ENCODE results near the gene IL22RA1.

IL22RA1 gene

GRCh38 chr1:24133819-24134218 lies 9.1 kb downstream of the IL22RA1 start:
- Histone ChIP-seq H3K4me1 (ENCODE audit: control insufficient read depth in 1 of 2, insufficient read depth in 2 of 2, low read length in 2 of 2) (no peaks in the 10 kb centered on the region), H3K9me3 (ENCODE audit: control insufficient read depth in 1 of 2, low read length in 2 of 2) (peaks cover 0 to 5% of the 10 kb centered on the region in 2 donors), H3K36me3 (ENCODE audit: control insufficient read depth in 1 of 2, insufficient read depth in 2 of 2, low read length in 2 of 2) (no peaks in the 10 kb centered on the region), H3K4me3 (ENCODE audit: low read depth in 1 of 2, low read length in 2 of 2) (no peak overlapping the region), H3K27ac (ENCODE audit: low read length) (no peak overlapping the region), H3K27me3 (ENCODE audit: low read depth, low read length) (no peaks in the 10 kb centered on the region)

DNA sequence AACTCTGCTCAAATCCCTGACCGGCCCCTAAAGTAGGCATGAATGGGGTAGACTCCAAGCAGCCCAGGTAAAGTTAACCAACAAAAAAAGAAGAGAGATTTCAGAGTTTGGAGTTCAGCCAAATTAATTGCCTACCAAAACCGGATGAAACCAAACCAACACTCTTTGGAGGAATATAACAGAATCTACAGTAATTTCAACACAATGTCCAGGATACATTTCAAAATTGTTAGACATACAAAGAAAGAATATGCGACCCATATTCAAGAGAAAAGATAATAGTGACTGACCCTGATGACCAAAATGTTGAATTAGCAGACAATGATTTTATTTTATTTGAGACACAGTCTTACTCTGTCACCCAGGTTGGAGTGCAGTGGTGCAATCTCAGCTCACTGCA lies 12.6 kb downstream of the IL22RA1 start:
- Histone ChIP-seq H3K4me3 (ENCODE audit: low read depth in 1 of 2, low read length in 2 of 2) (no peak overlapping the region), H3K4me1 (ENCODE audit: control insufficient read depth in 1 of 2, insufficient read depth in 2 of 2, low read length in 2 of 2) (no peaks in the 10 kb centered on the region), H3K27ac (ENCODE audit: low read length) (no peak overlapping the region), H3K27me3 (ENCODE audit: low read depth, low read length) (no peaks in the 10 kb centered on the region), H3K9me3 (ENCODE audit: control insufficient read depth in 1 of 2, low read length in 2 of 2) (peaks cover 0 to 5% of the 10 kb centered on the region in 2 donors), H3K36me3 (ENCODE audit: control insufficient read depth in 1 of 2, insufficient read depth in 2 of 2, low read length in 2 of 2) (no peaks in the 10 kb centered on the region)

- H3K9me3 ChIP-seq (ENCODE audit: control insufficient read depth in 1 of 2, low read length in 2 of 2): peaks cover 0 to 5% of the 10 kb centered on the region in 2 donors
- H3K36me3 ChIP-seq (ENCODE audit: control insufficient read depth in 1 of 2, insufficient read depth in 2 of 2, low read length in 2 of 2): no peaks in the 10 kb centered on the region
- no peaks in the 10 kb centered on the region for H3K27me3 ChIP-seq (ENCODE audit: low read depth, low read length)
- H3K4me1 ChIP-seq (ENCODE audit: control insufficient read depth in 1 of 2, insufficient read depth in 2 of 2, low read length in 2 of 2): no peaks in the 10 kb centered on the region
- no peak overlapping the region for H3K4me3 ChIP-seq (ENCODE audit: low read depth in 1 of 2, low read length in 2 of 2)
- H3K27ac ChIP-seq (ENCODE audit: low read length): no peak overlapping the region
Measured at GRCh38 chr1:24127801-24128363, 15.1 kb downstream of the IL22RA1 start.

- no peaks in the 10 kb centered on the region for H3K27me3 ChIP-seq (ENCODE audit: low read depth, low read length)
- peaks cover 0 to 5% of the 10 kb centered on the region in 2 donors for H3K9me3 ChIP-seq (ENCODE audit: control insufficient read depth in 1 of 2, low read length in 2 of 2)
- H3K4me1 ChIP-seq (ENCODE audit: control insufficient read depth in 1 of 2, insufficient read depth in 2 of 2, low read length in 2 of 2): no peaks in the 10 kb centered on the region
- no peak overlapping the region for H3K4me3 ChIP-seq (ENCODE audit: low read depth in 1 of 2, low read length in 2 of 2)
- H3K27ac ChIP-seq (ENCODE audit: low read length): no peak overlapping the region
- H3K36me3 ChIP-seq (ENCODE audit: control insufficient read depth in 1 of 2, insufficient read depth in 2 of 2, low read length in 2 of 2): no peaks in the 10 kb centered on the region
Measured at GRCh38 chr1:24127134-24127800, 15.7 kb downstream of the IL22RA1 start.

DNA sequence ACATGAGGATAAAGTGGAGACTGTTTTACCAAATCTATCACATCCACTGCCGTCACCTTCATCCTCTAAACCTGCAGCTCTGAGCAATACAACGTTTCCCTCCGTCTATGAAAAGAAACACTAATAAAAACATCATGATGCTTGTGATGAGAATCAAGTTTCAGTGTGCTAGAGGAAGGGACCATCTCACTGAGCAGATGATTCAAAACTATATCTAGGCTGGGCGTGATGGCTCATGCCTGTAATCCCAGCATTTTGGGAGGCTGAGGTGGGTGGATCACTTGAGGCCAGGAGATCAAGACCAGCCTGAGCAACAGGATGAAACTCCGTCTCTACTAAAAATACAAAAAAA lies 16.3 kb downstream of the IL22RA1 start:
- Histone ChIP-seq H3K27me3 (ENCODE audit: low read depth, low read length) (no peaks in the 10 kb centered on the region), H3K27ac (ENCODE audit: low read length) (no peak overlapping the region), H3K36me3 (ENCODE audit: control insufficient read depth in 1 of 2, insufficient read depth in 2 of 2, low read length in 2 of 2) (no peaks in the 10 kb centered on the region), H3K9me3 (ENCODE audit: control insufficient read depth in 1 of 2, low read length in 2 of 2) (peaks cover 0 to 5% of the 10 kb centered on the region in 2 donors), H3K4me3 (ENCODE audit: low read depth in 1 of 2, low read length in 2 of 2) (no peak overlapping the region), H3K4me1 (ENCODE audit: control insufficient read depth in 1 of 2, insufficient read depth in 2 of 2, low read length in 2 of 2) (no peaks in the 10 kb centered on the region)

DNA sequence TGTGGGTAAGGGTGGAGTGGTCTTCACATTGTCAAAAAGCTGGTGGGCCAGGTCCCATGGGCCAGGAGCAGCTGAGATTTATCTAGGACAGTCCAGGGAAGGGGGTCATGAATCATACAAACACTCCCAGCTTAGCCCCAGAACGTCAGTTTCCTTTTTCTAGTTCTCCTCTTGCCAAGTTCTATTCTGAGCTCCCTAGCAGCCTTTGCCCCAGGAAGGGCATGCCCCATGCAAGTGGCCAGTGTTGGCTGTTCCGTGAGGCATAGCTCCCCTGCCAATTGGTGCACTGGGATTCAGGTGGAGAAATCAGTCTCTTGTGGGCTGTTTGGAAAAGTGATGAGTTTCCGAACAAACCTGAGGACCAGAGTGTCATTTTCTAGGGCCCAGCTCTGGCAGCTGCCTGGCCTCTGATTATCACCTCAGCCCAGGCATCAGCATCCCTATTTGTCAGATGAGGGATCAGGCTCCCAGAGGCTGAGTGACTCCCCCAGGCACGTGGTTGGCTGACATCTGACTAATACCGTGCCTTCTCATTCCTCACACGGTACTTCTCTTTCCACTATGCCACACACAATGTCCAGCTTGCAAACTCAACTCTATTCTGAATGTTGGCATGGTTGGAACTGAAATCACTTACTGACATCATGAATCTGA lies 16.8 kb downstream of the IL22RA1 start:
- H3K27ac ChIP-seq (ENCODE audit: low read length): no peak overlapping the region
- H3K4me1 ChIP-seq (ENCODE audit: control insufficient read depth in 1 of 2, insufficient read depth in 2 of 2, low read length in 2 of 2): no peaks in the 10 kb centered on the region
- no peak overlapping the region for H3K4me3 ChIP-seq (ENCODE audit: low read depth in 1 of 2, low read length in 2 of 2)
- H3K36me3 ChIP-seq (ENCODE audit: control insufficient read depth in 1 of 2, insufficient read depth in 2 of 2, low read length in 2 of 2): no peaks in the 10 kb centered on the region
- peaks cover 0 to 5% of the 10 kb centered on the region in 2 donors for H3K9me3 ChIP-seq (ENCODE audit: control insufficient read depth in 1 of 2, low read length in 2 of 2)
- H3K27me3 ChIP-seq (ENCODE audit: low read depth, low read length): no peaks in the 10 kb centered on the region

DNA sequence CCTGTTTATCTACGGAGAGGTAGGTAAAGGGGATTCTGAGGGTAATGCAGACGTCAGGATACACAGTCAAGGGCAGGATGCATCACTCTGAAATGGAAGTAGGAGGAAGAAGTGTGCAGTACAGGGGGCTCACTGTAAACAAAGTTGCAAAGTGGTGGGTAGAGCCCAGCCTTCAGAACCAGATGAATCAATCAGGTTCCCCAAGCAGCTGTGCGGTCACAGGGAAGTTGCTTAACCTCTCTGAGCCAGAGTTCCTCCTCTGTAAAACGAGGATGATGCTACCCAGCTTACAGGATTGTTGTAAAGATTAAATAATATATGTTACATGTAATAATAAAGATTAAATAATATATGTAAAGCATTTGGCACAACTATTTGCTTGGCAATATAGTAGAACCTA lies 17.5 kb downstream of the IL22RA1 start:
- Histone ChIP-seq H3K4me1 (ENCODE audit: control insufficient read depth in 1 of 2, insufficient read depth in 2 of 2, low read length in 2 of 2) (peaks cover 0 to 2% of the 10 kb centered on the region in 2 donors), H3K27ac (ENCODE audit: low read length) (no peak overlapping the region), H3K4me3 (ENCODE audit: low read depth in 1 of 2, low read length in 2 of 2) (no peak overlapping the region), H3K36me3 (ENCODE audit: control insufficient read depth in 1 of 2, insufficient read depth in 2 of 2, low read length in 2 of 2) (no peaks in the 10 kb centered on the region), H3K9me3 (ENCODE audit: control insufficient read depth in 1 of 2, low read length in 2 of 2) (peaks cover 0 to 5% of the 10 kb centered on the region in 2 donors), H3K27me3 (ENCODE audit: low read depth, low read length) (no peaks in the 10 kb centered on the region)

- Histone ChIP-seq H3K27ac (ENCODE audit: low read length) (no peak overlapping the region), H3K36me3 (ENCODE audit: control insufficient read depth in 1 of 2, insufficient read depth in 2 of 2, low read length in 2 of 2) (no peaks in the 10 kb centered on the region)
Measured at GRCh38 chr1:24124980-24125379, 18.0 kb downstream of the IL22RA1 start.

GRCh38 chr1:24123611-24124010 lies 19.3 kb downstream of the IL22RA1 start:
- Histone ChIP-seq H3K27ac (ENCODE audit: low read length) (no peak overlapping the region), H3K36me3 (ENCODE audit: control insufficient read depth in 1 of 2, insufficient read depth in 2 of 2, low read length in 2 of 2) (no peaks in the 10 kb centered on the region), H3K27me3 (ENCODE audit: low read depth, low read length) (no peaks in the 10 kb centered on the region), H3K9me3 (ENCODE audit: control insufficient read depth in 1 of 2, low read length in 2 of 2) (no peaks in the 10 kb centered on the region), H3K4me3 (ENCODE audit: low read depth in 1 of 2, low read length in 2 of 2) (no peak overlapping the region), H3K4me1 (ENCODE audit: control insufficient read depth in 1 of 2, insufficient read depth in 2 of 2, low read length in 2 of 2) (peaks cover 0 to 9% of the 10 kb centered on the region in 2 donors)

More at GRCh38 chr1:24124980-24125379, 18.0 kb downstream of the IL22RA1 start:
- no peak overlapping the region for H3K4me3 ChIP-seq (ENCODE audit: low read depth in 1 of 2, low read length in 2 of 2)
- peaks cover 0 to 7% of the 10 kb centered on the region in 2 donors for H3K4me1 ChIP-seq (ENCODE audit: control insufficient read depth in 1 of 2, insufficient read depth in 2 of 2, low read length in 2 of 2)
- H3K27me3 ChIP-seq (ENCODE audit: low read depth, low read length): no peaks in the 10 kb centered on the region
- peaks cover 0 to under 1% of the 10 kb centered on the region in 2 donors for H3K9me3 ChIP-seq (ENCODE audit: control insufficient read depth in 1 of 2, low read length in 2 of 2)

- H3K4me3 ChIP-seq (ENCODE audit: low read depth in 1 of 2, low read length in 2 of 2): no peak overlapping the region
- H3K36me3 ChIP-seq (ENCODE audit: control insufficient read depth in 1 of 2, insufficient read depth in 2 of 2, low read length in 2 of 2): no peaks in the 10 kb centered on the region
- no peaks in the 10 kb centered on the region for H3K27me3 ChIP-seq (ENCODE audit: low read depth, low read length)
- no peak overlapping the region for H3K27ac ChIP-seq (ENCODE audit: low read length)
- H3K9me3 ChIP-seq (ENCODE audit: control insufficient read depth in 1 of 2, low read length in 2 of 2): no peaks in the 10 kb centered on the region
- H3K4me1 ChIP-seq (ENCODE audit: control insufficient read depth in 1 of 2, insufficient read depth in 2 of 2, low read length in 2 of 2): peaks cover 0 to 9% of the 10 kb centered on the region in 2 donors
Measured at GRCh38 chr1:24122776-24123175, 20.2 kb downstream of the IL22RA1 start.

GRCh38 chr1:24121406-24121805 lies 21.5 kb downstream of the IL22RA1 start:
- H3K36me3 ChIP-seq (ENCODE audit: control insufficient read depth in 1 of 2, insufficient read depth in 2 of 2, low read length in 2 of 2): no peaks in the 10 kb centered on the region
- no peaks in the 10 kb centered on the region for H3K9me3 ChIP-seq (ENCODE audit: control insufficient read depth in 1 of 2, low read length in 2 of 2)
- H3K4me3 ChIP-seq (ENCODE audit: low read depth in 1 of 2, low read length in 2 of 2): no peak overlapping the region
- no peak overlapping the region for H3K27ac ChIP-seq (ENCODE audit: low read length)
- H3K4me1 ChIP-seq (ENCODE audit: control insufficient read depth in 1 of 2, insufficient read depth in 2 of 2, low read length in 2 of 2): peaks cover 0 to 9% of the 10 kb centered on the region in 2 donors
- no peaks in the 10 kb centered on the region for H3K27me3 ChIP-seq (ENCODE audit: low read depth, low read length)
